Ovary (tissue), 3 donors: ENCODE data around the gene EFEMP2.

Experiments
- POLR2A ChIP-seq: fragments of 450-650 bp; IDR thresholded peaks from one replicate; pipeline ENCODE4 v1.6.1; 2017; ENCODE audit warnings: antibody characterized with exemption, mild to moderate bottlenecking, moderate library complexity
- TF ChIP-seq, protein P1 (sequence below), 3 donors: fragments of 450-650 bp in 2 of 3; fragments of 200-600 bp in 1 of 3; IDR thresholded peaks; one replicate each; pipeline versions ENCODE4 v1.5.1 to v1.8.0; 2016 to 2022; ENCODE audit warnings: antibody characterized with exemption in 3 of 3, mild to moderate bottlenecking in 1 of 3
- donor health status: DM: no; HTN: no; CAD: no.

DNA sequence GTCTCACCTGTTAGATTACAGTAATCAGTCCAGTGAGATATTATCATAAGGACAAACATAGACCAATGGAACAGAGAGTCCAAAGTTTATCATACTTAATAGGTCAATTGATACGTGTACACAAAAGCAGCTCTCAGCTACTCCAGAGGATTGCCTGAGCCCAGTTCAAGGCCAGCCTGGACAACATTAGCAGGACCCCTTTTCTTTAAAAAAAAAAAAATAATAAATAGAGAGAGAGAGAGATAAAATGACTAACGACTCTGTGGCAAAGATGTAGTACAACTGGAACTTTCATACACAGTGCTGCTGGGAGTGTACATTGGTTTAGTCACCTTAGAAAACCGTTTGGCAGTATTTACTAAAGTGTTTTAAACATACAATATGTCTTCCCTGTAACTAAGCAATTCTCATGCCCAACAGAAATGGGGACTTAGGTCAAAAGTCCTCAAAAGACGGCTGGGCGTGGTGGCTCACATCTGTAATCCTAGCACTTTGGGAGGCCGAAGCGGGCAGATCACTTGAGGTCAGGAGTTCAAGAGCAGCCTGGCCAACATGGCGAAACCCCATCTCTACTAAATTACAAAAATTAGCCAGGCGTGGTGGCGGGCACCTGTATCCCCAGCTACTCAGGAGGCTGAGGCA is 28.2 kb downstream of the EFEMP2 start:
- TF ChIP-seq, protein P1, sequence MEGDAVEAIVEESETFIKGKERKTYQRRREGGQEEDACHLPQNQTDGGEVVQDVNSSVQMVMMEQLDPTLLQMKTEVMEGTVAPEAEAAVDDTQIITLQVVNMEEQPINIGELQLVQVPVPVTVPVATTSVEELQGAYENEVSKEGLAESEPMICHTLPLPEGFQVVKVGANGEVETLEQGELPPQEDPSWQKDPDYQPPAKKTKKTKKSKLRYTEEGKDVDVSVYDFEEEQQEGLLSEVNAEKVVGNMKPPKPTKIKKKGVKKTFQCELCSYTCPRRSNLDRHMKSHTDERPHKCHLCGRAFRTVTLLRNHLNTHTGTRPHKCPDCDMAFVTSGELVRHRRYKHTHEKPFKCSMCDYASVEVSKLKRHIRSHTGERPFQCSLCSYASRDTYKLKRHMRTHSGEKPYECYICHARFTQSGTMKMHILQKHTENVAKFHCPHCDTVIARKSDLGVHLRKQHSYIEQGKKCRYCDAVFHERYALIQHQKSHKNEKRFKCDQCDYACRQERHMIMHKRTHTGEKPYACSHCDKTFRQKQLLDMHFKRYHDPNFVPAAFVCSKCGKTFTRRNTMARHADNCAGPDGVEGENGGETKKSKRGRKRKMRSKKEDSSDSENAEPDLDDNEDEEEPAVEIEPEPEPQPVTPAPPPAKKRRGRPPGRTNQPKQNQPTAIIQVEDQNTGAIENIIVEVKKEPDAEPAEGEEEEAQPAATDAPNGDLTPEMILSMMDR (IDR thresholded peaks at IDR 0.05), result no peak
- no peak for TF ChIP-seq POLR2A
